Measurements from ENCODE around the gene CTSA. TPM values are rescaled to one million over a fixed set of nuclear protein-coding genes. Genes with fewer than 3 reads are reported as not detected.

Gene CTSA
- total and polyA plus RNA-seq, 9 of the 15 experiments (the other 6 are each of a cell fraction or from before 2014, with no cell fraction given): 8.8 to 61.7 (median 28.3) TPM

- TF ChIP-seq, protein P1, sequence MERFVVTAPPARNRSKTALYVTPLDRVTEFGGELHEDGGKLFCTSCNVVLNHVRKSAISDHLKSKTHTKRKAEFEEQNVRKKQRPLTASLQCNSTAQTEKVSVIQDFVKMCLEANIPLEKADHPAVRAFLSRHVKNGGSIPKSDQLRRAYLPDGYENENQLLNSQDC (CRISPR knock-in tag; IDR thresholded peaks at IDR 0.05): no peak
- TF ChIP-seq BRD9 (IDR thresholded peaks at IDR 0.05; ENCODE audit: low read depth, partially characterized antibody) (peak; percentile 30), TEAD1 (CRISPR knock-in tag; IDR thresholded peaks at IDR 0.05) (peak; percentile 91; a peak in 3 of 4 replicates), MTA3 (IDR thresholded peaks at IDR 0.05; ENCODE audit: borderline replicate concordance) (no peak; the same call in 1 of the 2 replicates), RFX7 (CRISPR knock-in tag; IDR thresholded peaks at IDR 0.05) (no peak), ATF1 (CRISPR knock-in tag; IDR thresholded peaks at IDR 0.05) (no peak), ATF1 (tag; IDR thresholded peaks at IDR 0.05) (no peak; the same call in 1 of the 2 replicates), MAFK (IDR thresholded peaks at IDR 0.05; ENCODE audit: low read length) (no peak), ZNF354B (CRISPR knock-in tag; IDR thresholded peaks at IDR 0.05) (no peak), NCOA6 (IDR thresholded peaks at IDR 0.05) (no peak), ZBTB26 (CRISPR knock-in tag; IDR thresholded peaks at IDR 0.05) (no peak), CBX2 (IDR thresholded peaks at IDR 0.05; ENCODE audit: insufficient read depth, low read length, poor library complexity, severe bottlenecking) (no peak), CHCHD3 (CRISPR knock-in tag; IDR thresholded peaks at IDR 0.05) (no peak), ZNF277 (CRISPR knock-in tag; IDR thresholded peaks at IDR 0.05; ENCODE audit: borderline replicate concordance) (no peak), ZNF551 (CRISPR knock-in tag; IDR thresholded peaks at IDR 0.05) (no peak), ZNF444 (CRISPR knock-in tag; IDR thresholded peaks at IDR 0.05) (0 out of 2 replicates have a peak, but pooled peaks have one; percentile 26), SREBF2 (CRISPR knock-in tag; IDR thresholded peaks at IDR 0.05) (no peak), PTTG1 (tag; IDR thresholded peaks at IDR 0.05; ENCODE audit: low read depth) (no peak), PCBP2 (IDR thresholded peaks at IDR 0.05; ENCODE audit: low read depth, low read length, poor library complexity, severe bottlenecking) (no peak), SIX5 (IDR thresholded peaks at IDR 0.05; ENCODE audit: borderline replicate concordance in 1 of 2, insufficient read depth in 1 of 2, low read depth in 1 of 2, low read length in 2 of 2) (no peak), ATF3 (IDR thresholded peaks at IDR 0.05) (peak; percentile 82), ATF3 (CRISPR knock-in tag; conservative IDR thresholded peaks at IDR 0.05) (0 out of 2 replicates have a peak, but pooled peaks have one; percentile 18), SMARCC2 (IDR thresholded peaks at IDR 0.05; ENCODE audit: low read depth) (peak; percentile 71; the same call in 1 of the 2 replicates), POLR2AphosphoS2 (IDR thresholded peaks at IDR 0.05; ENCODE audit: low read length) (no peak), HNRNPUL1 (IDR thresholded peaks at IDR 0.05; ENCODE audit: low read length) (no peak), ZNF75A (CRISPR knock-in tag; IDR thresholded peaks at IDR 0.05) (no peak)
- TF ChIP-seq, protein P2, sequence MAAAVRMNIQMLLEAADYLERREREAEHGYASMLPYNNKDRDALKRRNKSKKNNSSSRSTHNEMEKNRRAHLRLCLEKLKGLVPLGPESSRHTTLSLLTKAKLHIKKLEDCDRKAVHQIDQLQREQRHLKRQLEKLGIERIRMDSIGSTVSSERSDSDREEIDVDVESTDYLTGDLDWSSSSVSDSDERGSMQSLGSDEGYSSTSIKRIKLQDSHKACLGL (CRISPR knock-in tag; IDR thresholded peaks at IDR 0.05; ENCODE audit: borderline replicate concordance, poor library complexity, severe bottlenecking): no peak
These were observed 44.4 kb downstream of the CTSA start (continued) for GRCh38 chr20:45935416-45936046.

Measured in K562 (cell line).